ENCODE data around the gene USP1.

The USP1 gene

GRCh38 chr1:62500210-62500609 is 63.4 kb downstream of the USP1 start:
- DNase-seq, result no peak
